ENCODE results near the gene TLX2.

Gene TLX2

GRCh38 chr2:74507145-74507925 lies 6.9 kb upstream of the TLX2 start, which contains the start of gene PCGF1 (continued):
- TF ChIP-seq ZNF529 (tag by site-specific recombination; IDR thresholded peaks at IDR 0.05; ENCODE audit: insufficient replicate concordance), result no peak
- TF ChIP-seq TRIM28 (IDR thresholded peaks at IDR 0.05; ENCODE audit: borderline replicate concordance, low read length), result 0 out of 2 replicates have a peak, but pooled peaks have one; percentile 43
- peak; percentile 100 for TF ChIP-seq CTCF (tag by site-specific recombination; IDR thresholded peaks at IDR 0.05)
- 0 out of 2 replicates have a peak, but pooled peaks have one; percentile 59 for TF ChIP-seq GLI4 (tag by site-specific recombination; IDR thresholded peaks at IDR 0.05)
- no peak for TF ChIP-seq ZNF791 (tag by site-specific recombination; IDR thresholded peaks at IDR 0.05)
- peak; percentile 55; the same call in 1 of the 2 replicates for TF ChIP-seq ZNF561 (tag by site-specific recombination; IDR thresholded peaks at IDR 0.05; ENCODE audit: borderline replicate concordance)
- no peak for TF ChIP-seq IKZF3 (tag by site-specific recombination; IDR thresholded peaks at IDR 0.05)
- TF ChIP-seq ZNF518A (tag by site-specific recombination; conservative IDR thresholded peaks at IDR 0.05; ENCODE audit: low read depth), result no peak
- no peak for TF ChIP-seq MYNN (tag by site-specific recombination; IDR thresholded peaks at IDR 0.05; ENCODE audit: borderline replicate concordance)
- TF ChIP-seq ZNF571 (tag by site-specific recombination; IDR thresholded peaks at IDR 0.05), result no peak
- no peak; the same call in 1 of the 2 replicates for TF ChIP-seq KLF16 (tag by site-specific recombination; IDR thresholded peaks at IDR 0.05)
- no peak for TF ChIP-seq TCF7L2 (IDR thresholded peaks at IDR 0.05; ENCODE audit: borderline replicate concordance, low read depth, low read length)
- TF ChIP-seq ZNF654 (tag by site-specific recombination; IDR thresholded peaks at IDR 0.05; ENCODE audit: low read depth), result no peak
- TF ChIP-seq ZNF610 (tag by site-specific recombination; IDR thresholded peaks at IDR 0.05; ENCODE audit: borderline replicate concordance), result no peak; the same call in 1 of the 2 replicates
- TF ChIP-seq ZNF785 (tag by site-specific recombination; IDR thresholded peaks at IDR 0.05), result no peak
- TF ChIP-seq ZNF174 (tag by site-specific recombination; IDR thresholded peaks at IDR 0.05), result no peak
- peak; percentile 58 for TF ChIP-seq KLF9 (tag by site-specific recombination; IDR thresholded peaks at IDR 0.05; ENCODE audit: low read depth)
- no peak; the same call in 1 of the 2 replicates for TF ChIP-seq ELK4 (IDR thresholded peaks at IDR 0.05; ENCODE audit: borderline replicate concordance, low read depth, low read length)
- TF ChIP-seq ZBTB11 (tag by site-specific recombination; conservative IDR thresholded peaks at IDR 0.05; ENCODE audit: low read depth), result no peak
- TF ChIP-seq ZNF16 (tag by site-specific recombination; IDR thresholded peaks at IDR 0.05; ENCODE audit: low read depth), result no peak
- no peak for TF ChIP-seq ZSCAN5A (tag by site-specific recombination; IDR thresholded peaks at IDR 0.05)
- no peak for TF ChIP-seq ZNF621 (tag by site-specific recombination; IDR thresholded peaks at IDR 0.05)
- no peak for TF ChIP-seq ZNF280D (tag by site-specific recombination; IDR thresholded peaks at IDR 0.05)

Measured in HEK293 (cell line).